ACHN (cell line): ENCODE data around the gene BMPER.
A peak's percentile ranks its signal among the peaks of the same experiment; 100 is the strongest.

ENCODE experiments used
- DNase-seq: peaks from one replicate; pipeline ENCODE4 v3.0.0-alpha.2; 2015
- in situ Hi-C: cut with HindIII; loops from 2 replicates; pipeline ENCODE4 v1.10.0; 2017; ENCODE audit warnings: low sequenced_read_pairs, low pct_ligation_motif_present, low pct_unique_long_range_greater_than_20kb

BMPER gene

GRCh38 chr7:33950047-33950714 lies 44.8 kb downstream of the BMPER start:
- in situ Hi-C loops, result no loop called here
- DNase-seq, result no peak

GRCh38 chr7:33952824-33953223 lies 47.5 kb downstream of the BMPER start:
- no peak for DNase-seq
- in situ Hi-C loops, result no loop called here

GRCh38 chr7:33958104-33958503 lies 52.8 kb downstream of the BMPER start:
- in situ Hi-C loops, result no loop called here
- DNase-seq, result no peak

- DNase-seq, result no peak
- in situ Hi-C loops, result no loop called here
Observed at GRCh38 chr7:33959676-33960075, 54.3 kb downstream of the BMPER start.

GRCh38 chr7:33961948-33962347 lies 56.6 kb downstream of the BMPER start:
- DNase-seq, result no peak
- in situ Hi-C loops, result no loop called here

GRCh38 chr7:33964417-33965182 lies 59.3 kb downstream of the BMPER start:
- peak; percentile 50 for DNase-seq
- in situ Hi-C loops, result no loop called here

- peak; percentile 6 for DNase-seq
- in situ Hi-C loops, result no loop called here
Observed at GRCh38 chr7:33965183-33965744, 59.9 kb downstream of the BMPER start.

GRCh38 chr7:33968591-33968990 lies 63.3 kb downstream of the BMPER start:
- no peak for DNase-seq
- in situ Hi-C loops, result no loop called here

- in situ Hi-C loops, result no loop called here
- DNase-seq, result no peak
Observed at GRCh38 chr7:33970536-33970935, 65.2 kb downstream of the BMPER start.

- in situ Hi-C loops, result no loop called here
Observed at GRCh38 chr7:33971106-33971505, 65.8 kb downstream of the BMPER start.

GRCh38 chr7:33973231-33974015 lies 68.1 kb downstream of the BMPER start:
- no peak for DNase-seq
- in situ Hi-C loops, result no loop called here

More at GRCh38 chr7:33971106-33971505, 65.8 kb downstream of the BMPER start:
- DNase-seq, result no peak

- in situ Hi-C loops, result no loop called here
- DNase-seq, result no peak
Observed at GRCh38 chr7:33979300-33979806, 74.0 kb downstream of the BMPER start.

- in situ Hi-C loops, result no loop called here
- DNase-seq, result peak; percentile 42
Observed at GRCh38 chr7:33979807-33980355, 74.5 kb downstream of the BMPER start.

- DNase-seq, result no peak
- in situ Hi-C loops, result no loop called here
Observed at GRCh38 chr7:33981226-33981625, 75.9 kb downstream of the BMPER start.

GRCh38 chr7:33981671-33982424 lies 76.5 kb downstream of the BMPER start:
- in situ Hi-C loops, result no loop called here
- no peak for DNase-seq

- in situ Hi-C loops, result no loop called here
- DNase-seq, result peak; percentile 72
Observed at GRCh38 chr7:33982425-33982786, 77.1 kb downstream of the BMPER start.

- in situ Hi-C loops, result no loop called here
- no peak for DNase-seq
Observed at GRCh38 chr7:33986451-33986850, 81.1 kb downstream of the BMPER start.
